ENCODE results near the gene EML5.

DNA sequence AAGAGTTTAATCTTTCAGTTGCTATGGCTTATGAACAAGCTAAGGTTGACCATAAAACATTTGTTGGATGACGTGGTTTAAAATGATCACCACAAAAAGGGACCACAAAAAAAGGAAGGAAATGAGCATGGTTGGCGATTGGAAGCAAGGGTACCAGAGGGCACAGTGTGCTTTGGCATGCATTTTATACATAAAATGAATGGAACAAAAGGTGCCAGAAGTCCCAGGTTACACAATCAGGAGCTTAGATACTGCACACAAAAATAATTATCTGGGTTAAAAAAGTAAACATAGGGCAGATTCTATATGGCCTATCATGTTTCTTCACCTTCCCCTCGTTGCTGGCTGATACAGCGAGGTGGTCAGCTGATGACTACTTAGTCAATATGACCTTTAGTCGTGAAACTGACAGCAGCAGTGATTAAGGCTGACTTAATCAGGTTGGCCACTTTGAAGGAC, 179.2 kb downstream of the EML5 start:
- TF ChIP-seq POLR2AphosphoS5 (IDR thresholded peaks at IDR 0.05; ENCODE audit: low read depth, low read length) (no peak), POLR2A (IDR thresholded peaks at IDR 0.05; ENCODE audit: low read depth, low read length) (no peak), TAF1 (IDR thresholded peaks at IDR 0.05; ENCODE audit: borderline replicate concordance, low read depth, low read length) (no peak)

All from GM12892 (cell line).